SK-N-SH (cell line): ENCODE results near the gene SCO1. TPM values are rescaled to one million over a fixed set of nuclear protein-coding genes. Genes with fewer than 3 reads are reported as not detected.

Experiments used
- CTCF ChIA-PET: fragments of 300-600, 350-600 bp; formaldehyde crosslinking; extraction: SDS; loops from one replicate; lab custom pipeline; 2021; lab: Yijun Ruan, JAX
- POLR2A ChIA-PET: fragments of 350-600 bp; sonication (Branson Sonifier 250); formaldehyde crosslinking; extraction: SDS; loops from one replicate; lab custom pipeline; 2020; ENCODE audit warnings: antibody characterized with exemption, inconsistent platforms; lab: Yijun Ruan, JAX
- DNase-seq: peaks from one replicate; pipeline ENCODE4 v3.0.0; 2012
- H2AFZ ChIP-seq: fragments of 200-600 bp; sonication (generic); 2 replicates; pipeline ENCODE4 v1.8.1; 2016; ENCODE audit warnings: antibody characterized with exemption, mild to moderate bottlenecking, low read depth
- H3F3A ChIP-seq: fragments of 200-600 bp; sonication (generic); replicated peaks from 2 replicates; pipeline ENCODE3; 2016; ENCODE audit warnings: antibody characterized with exemption, mild to moderate bottlenecking; ENCODE audit not compliant: insufficient read depth
- H3K27ac ChIP-seq, 2 experiments: fragments of 200-500 bp in 1 of 2; fragments of 200-600 bp in 1 of 2; sonication (Bioruptor generic) in 1 of 2; sonication (generic), shearing (Covaris generic) in 1 of 2; 2 replicates each; pipeline versions ENCODE4 v1.5.1 to v1.6.1; 2014 to 2016; ENCODE audit warnings: low read depth in 2 of 2, inconsistent platforms in 1 of 2, low read length in 1 of 2, mild to moderate bottlenecking in 1 of 2, mixed read lengths in 1 of 2
- H3K27me3 ChIP-seq: fragments of 200-600 bp; sonication (generic), shearing (Covaris generic); 2 replicates; pipeline ENCODE4 v1.6.1; 2016; ENCODE audit warnings: mixed run types; ENCODE audit not compliant: insufficient read depth
- H3K36me3 ChIP-seq, 2 experiments: fragments of 200-500 bp in 1 of 2; fragments of 200-600 bp in 1 of 2; sonication (Bioruptor generic) in 1 of 2; sonication (generic) in 1 of 2; replicated peaks in 1 of 2; 2 replicates each; pipeline versions ENCODE3 to v1.5.1; 2014 to 2016; ENCODE audit warnings: low read length in 1 of 2, mild to moderate bottlenecking in 1 of 2; ENCODE audit not compliant: insufficient read depth in 2 of 2, control insufficient read depth in 1 of 2
- H3K4me1 ChIP-seq, 2 experiments: fragments of 200-500 bp in 1 of 2; fragments of 200-600 bp in 1 of 2; sonication (Bioruptor generic) in 1 of 2; sonication (generic), shearing (Covaris generic) in 1 of 2; 2 replicates each; pipeline versions ENCODE4 v1.5.1 to v1.6.1; 2014 to 2016; ENCODE audit warnings: low read depth in 1 of 2, low read length in 1 of 2, mixed run types in 1 of 2; ENCODE audit not compliant: insufficient read depth in 2 of 2, control insufficient read depth in 1 of 2
- H3K4me2 ChIP-seq: fragments of 200-600 bp; sonication (generic), shearing (Covaris generic); 2 replicates; pipeline ENCODE4 v1.6.1; 2017; ENCODE audit warnings: mixed run types
- H3K4me3 ChIP-seq, 2 experiments: fragments of 200-500 bp in 1 of 2; fragments of 200-600 bp in 1 of 2; sonication (Bioruptor generic) in 1 of 2; sonication (generic), shearing (Covaris generic) in 1 of 2; 2 replicates each; pipeline versions ENCODE4 v1.5.1 to v1.8.1; 2014 to 2016; ENCODE audit warnings: low read depth in 2 of 2, inconsistent platforms in 1 of 2, low read length in 1 of 2, mild to moderate bottlenecking in 1 of 2, mixed read lengths in 1 of 2, moderate library complexity in 1 of 2
- H3K79me2 ChIP-seq: fragments of 200-600 bp; sonication (generic); 2 replicates; pipeline ENCODE4 v1.8.1; 2017; ENCODE audit warnings: mild to moderate bottlenecking; ENCODE audit not compliant: insufficient read depth
- H3K9ac ChIP-seq: fragments of 200-600 bp; sonication (generic); 2 replicates; pipeline ENCODE4 v1.6.1; 2017; ENCODE audit warnings: mixed run types
- H3K9me2 ChIP-seq: fragments of 200-600 bp; sonication (generic); 2 replicates; pipeline ENCODE4 v1.6.1; 2017; ENCODE audit warnings: mixed run types
- H3K9me3 ChIP-seq: fragments of 200-600 bp; sonication (generic); 2 replicates; pipeline ENCODE4 v1.6.1; 2017; ENCODE audit warnings: mixed run types, mild to moderate bottlenecking, moderate library complexity
- H4K20me1 ChIP-seq: fragments of 200-600 bp; sonication (generic); 2 replicates; pipeline ENCODE4 v1.6.1; 2017; ENCODE audit warnings: mild to moderate bottlenecking, mixed run types; ENCODE audit not compliant: insufficient read depth
- CHD2 ChIP-seq: fragments of 150-350 bp; IDR thresholded peaks from 2 replicates; pipeline ENCODE4 v1.6.1; 2018; ENCODE audit warnings: low read length; ENCODE audit not compliant: partially characterized antibody
- FOXM1 ChIP-seq: IDR thresholded peaks from 2 replicates; pipeline ENCODE4 v1.4.0; 2012; ENCODE audit warnings: low read depth, mild to moderate bottlenecking
- JUND ChIP-seq: IDR thresholded peaks from 2 replicates; pipeline ENCODE4 v1.4.0; 2012
- MAX ChIP-seq: IDR thresholded peaks from 2 replicates; pipeline ENCODE4 v1.4.0; 2012; ENCODE audit warnings: low read depth
- MEF2A ChIP-seq: IDR thresholded peaks from 2 replicates; pipeline ENCODE4 v1.4.0; 2012; ENCODE audit warnings: low read depth, borderline replicate concordance
- NFIC ChIP-seq: IDR thresholded peaks from 2 replicates; pipeline ENCODE4 v1.4.0; 2012; ENCODE audit warnings: borderline replicate concordance
- PBX3 ChIP-seq: IDR thresholded peaks from 2 replicates; pipeline ENCODE4; 2012
- RCOR1 ChIP-seq: fragments of 150-350 bp; IDR thresholded peaks from 2 replicates; pipeline ENCODE4 v1.6.1; 2017; ENCODE audit warnings: antibody characterized with exemption, low read length
- REST ChIP-seq: IDR thresholded peaks from 2 replicates; pipeline ENCODE4 v1.6.1; 2012; ENCODE audit warnings: mild to moderate bottlenecking, low read depth, low read length, moderate library complexity
- RXRA ChIP-seq: IDR thresholded peaks from 2 replicates; pipeline ENCODE4 v1.4.0; 2012; ENCODE audit warnings: low read depth, mild to moderate bottlenecking, borderline replicate concordance
- TAF1 ChIP-seq: IDR thresholded peaks from 2 replicates; pipeline ENCODE4 v1.6.1; 2012; ENCODE audit warnings: low read depth, mild to moderate bottlenecking, low read length, moderate library complexity, borderline replicate concordance
- TEAD4 ChIP-seq: IDR thresholded peaks from 2 replicates; pipeline ENCODE4 v1.4.0; 2012; ENCODE audit warnings: mild to moderate bottlenecking, borderline replicate concordance; ENCODE audit not compliant: insufficient read depth
- USF2 ChIP-seq: fragments of 150-350 bp; IDR thresholded peaks from 2 replicates; pipeline ENCODE4 v1.6.1; 2017; ENCODE audit warnings: antibody characterized with exemption, low read length, low read depth, borderline replicate concordance
- WGBS: methylation state at CpG from one replicate; pipeline ENCODE4 v1.1.6; 2017; ENCODE audit warnings: low lambda C conversion rate; 5-methylcytosine and 5-hydroxymethylcytosine counted together
- polyA plus RNA-seq, 3 experiments: library from polyadenylated mRNA; depleted of rRNA; stranded (reverse); fragments of >200 nt; gene quantifications; 2 replicates each; pipeline ENCODE4 v1.2.3, GENCODE V29; 2012

The SCO1 gene
- polyA plus RNA-seq, 1 of the 3 experiments (the other 2 are of a cell fraction) = 28.6 TPM

GRCh38 chr17:10651927-10652326 is 45.4 kb downstream of the SCO1 start (continued):
- TF ChIP-seq MEF2A (no peak), TEAD4 (no peak), TAF1 (no peak), CHD2 (no peak), USF2 (no peak), MAX (no peak), NFIC (no peak)

GRCh38 chr17:10649602-10650001 is 47.7 kb downstream of the SCO1 start:
- POLR2A ChIA-PET = no interaction called here
- no peak for DNase-seq
- H3K4me3 ChIP-seq = no peak overlapping the region
- WGBS = 75% methylated on average over 5 of the region's 5 CpGs
- no peak overlapping the region for H3K9ac ChIP-seq
- H3F3A ChIP-seq = no peaks in the 10 kb centered on the region
- no peak overlapping the region for H2AFZ ChIP-seq
- H3K4me1 ChIP-seq = no peaks in the 10 kb centered on the region; a peak in 1 of 4 replicates
- no peaks in the 10 kb centered on the region for H3K27me3 ChIP-seq
- no peak overlapping the region for H3K4me2 ChIP-seq
- TF ChIP-seq RXRA (no peak), REST (no peak), JUND (no peak), FOXM1 (no peak), RCOR1 (no peak), PBX3 (no peak)
- no peaks in the 10 kb centered on the region for H3K9me3 ChIP-seq
- no peak overlapping the region for H3K27ac ChIP-seq
- H4K20me1 ChIP-seq = no peaks in the 10 kb centered on the region
- CTCF ChIA-PET = interaction anchor here (1.1 to 1.8 kb wide), 3 partner anchors 18 to 33 kb away, joined by 3 to 7 read pairs (median 5); no protein-coding TSS in a partner anchor
- no peaks in the 10 kb centered on the region for H3K9me2 ChIP-seq
- H3K79me2 ChIP-seq = no peaks in the 10 kb centered on the region
- no peaks in the 10 kb centered on the region for H3K36me3 ChIP-seq
